ENCODE data around the gene BPIFB4. TPM values are rescaled to one million over a fixed set of nuclear protein-coding genes. Genes with fewer than 3 reads are reported as not detected.

The BPIFB4 gene
- total and polyA plus RNA-seq, 2 donors (not counting 3 experiments of a cell fraction or from before 2014, with no cell fraction given), result not detected

DNA sequence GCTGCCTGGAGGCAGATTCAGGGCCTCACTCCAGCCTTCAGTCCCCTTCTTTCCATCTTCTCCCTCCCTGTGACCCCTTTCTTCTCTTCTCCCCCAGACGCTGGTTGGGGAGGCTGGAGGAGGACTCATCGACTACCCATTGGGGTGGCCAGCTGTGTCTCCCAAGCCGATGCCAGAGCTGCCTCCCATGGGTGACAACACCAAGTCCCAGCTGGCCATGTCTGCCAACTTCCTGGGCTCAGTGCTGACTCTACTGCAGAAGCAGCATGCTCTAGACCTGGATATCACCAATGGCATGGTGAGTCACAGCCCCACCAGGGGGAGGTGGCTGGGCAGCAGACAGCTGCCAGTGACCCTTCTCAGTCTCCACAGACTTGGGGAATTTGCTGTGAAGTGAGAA is 12.9 kb downstream of the BPIFB4 start:
- no peaks in the 10 kb centered on the region for H3K27me3 ChIP-seq (ENCODE audit: control insufficient read depth in 2 of 2, insufficient read depth in 2 of 2, low read length in 2 of 2)
- no peaks in the 10 kb centered on the region for H3K79me2 ChIP-seq (ENCODE audit: control insufficient read depth, insufficient read depth, low read length)
- no peaks in the 10 kb centered on the region for H3K36me3 ChIP-seq (ENCODE audit: control insufficient read depth in 2 of 2, extremely low read depth in 1 of 2, insufficient read depth in 2 of 2, low read length in 2 of 2)
- no peaks in the 10 kb centered on the region for H3K9me1 ChIP-seq (replicated peaks; ENCODE audit: control insufficient read depth, extremely low read depth, insufficient read depth, low read length)
- CTCF ChIA-PET, result no interaction called here
- intact Hi-C loops (cut with micrococcal nuclease), result no loop called here
- no peaks in the 10 kb centered on the region for H3K9me3 ChIP-seq (replicated peaks; ENCODE audit: control insufficient read depth, insufficient read depth, low read length)
- no peak for TF ChIP-seq MYC (IDR thresholded peaks at IDR 0.05; ENCODE audit: low read depth, low read length)
- no peak for TF ChIP-seq GATA2 (IDR thresholded peaks at IDR 0.05; ENCODE audit: insufficient read depth, insufficient read length, low read depth, low read length)
- TF ChIP-seq, protein P1, sequence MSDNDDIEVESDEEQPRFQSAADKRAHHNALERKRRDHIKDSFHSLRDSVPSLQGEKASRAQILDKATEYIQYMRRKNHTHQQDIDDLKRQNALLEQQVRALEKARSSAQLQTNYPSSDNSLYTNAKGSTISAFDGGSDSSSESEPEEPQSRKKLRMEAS (IDR thresholded peaks at IDR 0.05; ENCODE audit: insufficient read depth, insufficient read length), result no peak
- TF ChIP-seq, protein P2, sequence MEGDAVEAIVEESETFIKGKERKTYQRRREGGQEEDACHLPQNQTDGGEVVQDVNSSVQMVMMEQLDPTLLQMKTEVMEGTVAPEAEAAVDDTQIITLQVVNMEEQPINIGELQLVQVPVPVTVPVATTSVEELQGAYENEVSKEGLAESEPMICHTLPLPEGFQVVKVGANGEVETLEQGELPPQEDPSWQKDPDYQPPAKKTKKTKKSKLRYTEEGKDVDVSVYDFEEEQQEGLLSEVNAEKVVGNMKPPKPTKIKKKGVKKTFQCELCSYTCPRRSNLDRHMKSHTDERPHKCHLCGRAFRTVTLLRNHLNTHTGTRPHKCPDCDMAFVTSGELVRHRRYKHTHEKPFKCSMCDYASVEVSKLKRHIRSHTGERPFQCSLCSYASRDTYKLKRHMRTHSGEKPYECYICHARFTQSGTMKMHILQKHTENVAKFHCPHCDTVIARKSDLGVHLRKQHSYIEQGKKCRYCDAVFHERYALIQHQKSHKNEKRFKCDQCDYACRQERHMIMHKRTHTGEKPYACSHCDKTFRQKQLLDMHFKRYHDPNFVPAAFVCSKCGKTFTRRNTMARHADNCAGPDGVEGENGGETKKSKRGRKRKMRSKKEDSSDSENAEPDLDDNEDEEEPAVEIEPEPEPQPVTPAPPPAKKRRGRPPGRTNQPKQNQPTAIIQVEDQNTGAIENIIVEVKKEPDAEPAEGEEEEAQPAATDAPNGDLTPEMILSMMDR (IDR thresholded peaks at IDR 0.05; ENCODE audit: extremely low read depth in 1 of 2, insufficient read depth in 1 of 2, low read depth in 1 of 2, low read length in 2 of 2), result no peak
- TF ChIP-seq EZH2 (IDR thresholded peaks at IDR 0.05; ENCODE audit: borderline replicate concordance, low read depth, low read length, severe bottlenecking), result no peak
- TF ChIP-seq FOS (IDR thresholded peaks at IDR 0.05; ENCODE audit: borderline replicate concordance, insufficient read depth, low read length), result no peak
- no peak for TF ChIP-seq POLR2AphosphoS5 (IDR thresholded peaks at IDR 0.05; ENCODE audit: insufficient read depth, low read depth, low read length)
- TF ChIP-seq JUN (IDR thresholded peaks at IDR 0.05; ENCODE audit: borderline replicate concordance, insufficient read depth, insufficient read length, low read depth), result no peak
- TF ChIP-seq POLR2A (IDR thresholded peaks at IDR 0.05; ENCODE audit: low read depth, low read length), result no peak
- H3K4me1 ChIP-seq (ENCODE audit: control insufficient read depth, extremely low read depth, insufficient read depth, low read length), result no peaks in the 10 kb centered on the region
- no peak overlapping the region for H3K4me2 ChIP-seq (ENCODE audit: insufficient read depth, low read length)
- no peak overlapping the region for H2AFZ ChIP-seq (ENCODE audit: low read depth, low read length)
- no peak overlapping the region for H3K4me3 ChIP-seq (replicated peaks in 1 of 3; ENCODE audit: insufficient read depth in 1 of 3, low read depth in 1 of 3, low read length in 3 of 3)
- POLR2A ChIA-PET, result no interaction called here
- DNase-seq (ENCODE audit: low read depth, low spot score), result no peak
- no TSS peak for BruUV-seq (replicated peaks)
- no peak overlapping the region for H3K9ac ChIP-seq (replicated peaks; ENCODE audit: extremely low read depth, insufficient read depth, low read length)
- dilution Hi-C loops (cut with MboI; ENCODE audit: extremely low pct_ligation_motif_present, low sequenced_read_pairs), result no loop called here
- no peak for FAIRE-seq
- no peak overlapping the region for H3K27ac ChIP-seq (ENCODE audit: insufficient read depth, low read depth, low read length)
- H4K20me1 ChIP-seq (replicated peaks; ENCODE audit: control insufficient read depth, extremely low read depth, insufficient read depth, low read length), result no peaks in the 10 kb centered on the region
